Dermis blood vessel endothelial cell (primary cell): ENCODE data around the gene VPS54. TPM values are rescaled to one million over a fixed set of nuclear protein-coding genes. Genes with fewer than 3 reads are reported as not detected.

Experiments used
- total RNA-seq: library from RNA; depleted of rRNA; stranded (reverse); fragments of >200 nt; gene quantifications from 2 replicates; pipeline ENCODE4 v1.2.3, GENCODE V29; 2014

VPS54 gene
- total RNA-seq, 1 donor from 2014 or later = 24.0 TPM

Other genes starting within 250 kb of the VPS54 start
- gene UGP2, start 177.5 kb downstream of the VPS54 start, total RNA-seq = 144 and 149 TPM in 2 replicates
- 48.8 and 53.0 TPM in 2 replicates for gene PELI1, start 125.0 kb upstream of the VPS54 start, total RNA-seq